Muscle layer of duodenum (tissue), 2 donors: ENCODE data around the gene FOXP4.

Experiments
- H3K27ac ChIP-seq: one replicate; pipeline ENCODE4 v1.7.0; 2013; ENCODE audit warnings: mild to moderate bottlenecking, low read length
- H3K27me3 ChIP-seq: one replicate; pipeline ENCODE4 v1.7.0; 2013; ENCODE audit warnings: low read depth, mild to moderate bottlenecking, control low read depth, low read length
- H3K36me3 ChIP-seq, 2 donors: one replicate each; pipeline ENCODE4 v1.7.0; 2013; ENCODE audit warnings: low read length in 2 of 2, control low read depth in 1 of 2, mild to moderate bottlenecking in 1 of 2; ENCODE audit not compliant: insufficient read depth in 2 of 2, control insufficient read depth in 1 of 2
- H3K4me1 ChIP-seq, 2 donors: one replicate each; pipeline ENCODE4 v1.7.0; 2013; ENCODE audit warnings: low read length in 2 of 2, mild to moderate bottlenecking in 2 of 2, control low read depth in 1 of 2, moderate library complexity in 1 of 2; ENCODE audit not compliant: insufficient read depth in 2 of 2, control insufficient read depth in 1 of 2
- H3K4me3 ChIP-seq, 2 donors: one replicate each; pipeline ENCODE4 v1.7.0; 2013; ENCODE audit warnings: low read length in 2 of 2, low read depth in 1 of 2, mild to moderate bottlenecking in 1 of 2
- H3K9me3 ChIP-seq, 2 donors: one replicate each; pipeline ENCODE4 v1.7.0; 2013; ENCODE audit warnings: low read length in 2 of 2, control low read depth in 1 of 2, mild to moderate bottlenecking in 1 of 2; ENCODE audit not compliant: control insufficient read depth in 1 of 2
- donor health status: healthy.

FOXP4 gene

DNA sequence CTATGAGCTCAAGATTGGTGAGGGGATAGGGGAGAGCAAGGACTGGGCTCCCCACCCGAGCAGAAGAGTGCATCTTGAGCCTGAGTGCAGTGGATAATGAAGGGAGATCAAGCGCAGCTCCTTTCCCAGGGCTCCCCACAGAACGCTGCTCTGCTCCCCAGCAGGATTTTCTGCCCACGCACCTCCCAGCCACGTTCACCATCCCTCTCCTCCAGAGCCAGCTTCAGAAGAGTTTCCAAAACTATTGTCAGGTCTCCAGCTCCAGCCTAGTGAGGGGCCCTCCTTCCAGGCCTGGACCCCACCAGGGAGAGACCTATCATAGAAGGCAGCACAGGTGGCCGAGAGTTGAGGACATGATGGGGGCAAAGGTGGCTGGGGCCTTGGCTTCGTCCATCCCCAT lies 34.5 kb downstream of the FOXP4 start:
- no peak overlapping the region for H3K27ac ChIP-seq
- H3K27me3 ChIP-seq, result no peaks in the 10 kb centered on the region
- H3K36me3 ChIP-seq, result peaks cover 0 to 16% of the 10 kb centered on the region in 2 donors
- H3K4me1 ChIP-seq, result peaks cover 24 to 34% of the 10 kb centered on the region in 2 donors
- no peaks in the 10 kb centered on the region for H3K9me3 ChIP-seq
- no peak overlapping the region for H3K4me3 ChIP-seq

DNA sequence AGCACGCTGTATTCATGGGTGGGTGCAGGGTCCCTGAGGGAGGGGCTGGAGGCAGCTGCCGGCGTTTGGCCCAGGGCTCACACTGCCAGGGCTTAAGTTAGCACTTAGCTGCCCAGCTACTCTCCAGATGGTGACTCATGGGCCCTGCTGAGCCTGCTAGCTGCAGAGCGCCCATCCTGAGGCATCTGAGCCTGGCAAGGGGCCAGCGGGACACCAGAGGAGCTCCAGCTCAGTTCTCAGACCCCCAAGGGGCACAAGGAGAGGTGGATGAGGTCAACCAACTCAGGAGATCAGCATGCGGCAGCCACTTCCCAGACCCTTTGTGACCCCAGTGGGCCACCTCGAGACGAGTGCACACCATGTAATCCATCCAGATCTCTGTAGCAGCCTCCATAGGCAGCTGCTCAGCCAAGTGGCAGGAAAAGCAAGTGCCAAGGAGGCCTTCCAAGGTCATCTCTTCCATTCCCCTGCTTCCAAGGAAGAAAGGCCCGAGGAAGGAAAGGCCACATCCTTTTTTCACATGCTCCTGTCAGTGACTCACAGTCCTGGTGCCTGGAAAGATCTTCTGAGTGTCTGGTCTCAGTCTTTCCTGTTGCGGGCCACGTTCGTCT lies 35.3 kb downstream of the FOXP4 start:
- no peak overlapping the region for H3K4me3 ChIP-seq
- no peak overlapping the region for H3K27ac ChIP-seq
- peaks cover 0 to 17% of the 10 kb centered on the region in 2 donors for H3K36me3 ChIP-seq
- no peaks in the 10 kb centered on the region for H3K27me3 ChIP-seq
- H3K9me3 ChIP-seq, result no peaks in the 10 kb centered on the region
- H3K4me1 ChIP-seq, result peaks cover 24 to 37% of the 10 kb centered on the region in 2 donors

GRCh38 chr6:41582540-41582939 lies 36.4 kb downstream of the FOXP4 start:
- Histone ChIP-seq H3K27ac (no peak overlapping the region), H3K27me3 (no peaks in the 10 kb centered on the region), H3K4me3 (no peak overlapping the region), H3K4me1 (peaks cover 21 to 46% of the 10 kb centered on the region in 2 donors), H3K9me3 (no peaks in the 10 kb centered on the region), H3K36me3 (peaks cover 0 to 17% of the 10 kb centered on the region in 2 donors)

DNA sequence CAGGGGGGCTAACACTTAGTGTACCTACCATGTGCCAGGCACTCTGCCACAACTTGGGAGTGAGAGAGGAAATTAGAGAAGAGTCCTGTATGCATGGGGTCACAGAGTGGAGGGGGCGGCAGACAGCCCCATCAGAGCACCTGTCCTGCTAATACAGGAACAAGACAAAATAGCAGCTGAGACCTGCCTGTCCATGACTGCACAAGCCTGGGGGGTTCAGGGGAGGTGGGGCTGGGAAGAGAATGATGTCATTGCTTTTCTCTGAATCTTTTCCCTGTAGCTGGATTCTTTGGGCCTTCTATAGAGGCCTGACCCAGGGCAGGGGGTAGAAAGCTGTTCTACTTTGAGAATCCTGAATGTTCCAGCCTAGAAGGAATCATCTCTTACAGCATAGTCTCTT lies 37.4 kb downstream of the FOXP4 start:
- Histone ChIP-seq H3K4me3 (no peak overlapping the region), H3K27ac (no peak overlapping the region), H3K9me3 (no peaks in the 10 kb centered on the region), H3K36me3 (peaks cover 4 to 17% of the 10 kb centered on the region in 2 donors), H3K27me3 (no peaks in the 10 kb centered on the region), H3K4me1 (peaks cover 13 to 38% of the 10 kb centered on the region in 2 donors)

GRCh38 chr6:41584205-41584604 lies 38.0 kb downstream of the FOXP4 start:
- peaks cover 6 to 17% of the 10 kb centered on the region in 2 donors for H3K36me3 ChIP-seq
- H3K4me1 ChIP-seq, result peaks cover 8 to 32% of the 10 kb centered on the region in 2 donors
- no peaks in the 10 kb centered on the region for H3K27me3 ChIP-seq
- H3K27ac ChIP-seq, result no peak overlapping the region
- H3K9me3 ChIP-seq, result no peaks in the 10 kb centered on the region
- no peak overlapping the region for H3K4me3 ChIP-seq

- Histone ChIP-seq H3K27me3 (no peaks in the 10 kb centered on the region), H3K4me3 (no peak overlapping the region), H3K9me3 (no peaks in the 10 kb centered on the region), H3K36me3 (peaks cover 6 to 21% of the 10 kb centered on the region in 2 donors), H3K4me1 (peaks cover 8 to 30% of the 10 kb centered on the region in 2 donors), H3K27ac (no peak overlapping the region)
These were observed 38.6 kb downstream of the FOXP4 start for GRCh38 chr6:41584668-41585205.

DNA sequence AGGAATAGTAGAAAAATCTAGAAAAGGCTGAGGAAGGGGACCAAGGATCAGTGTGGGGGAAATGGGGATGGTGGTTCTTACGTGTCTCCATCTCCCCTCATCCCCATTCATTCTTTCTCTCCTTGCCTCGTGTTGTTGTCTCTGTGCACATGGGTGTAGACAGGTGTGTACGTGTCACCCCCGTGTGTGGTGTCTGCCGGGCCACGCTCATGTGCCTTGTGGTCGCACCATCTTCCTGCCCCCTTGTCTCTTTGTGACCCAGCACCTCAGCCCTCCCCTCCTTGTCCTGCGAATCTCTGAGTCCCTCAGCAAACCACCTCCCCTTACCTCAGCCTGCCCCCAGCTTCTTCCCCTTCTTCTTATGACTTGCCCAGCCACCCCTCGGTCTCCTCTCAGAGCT lies 39.4 kb downstream of the FOXP4 start:
- Histone ChIP-seq H3K4me3 (no peak overlapping the region), H3K4me1 (peaks cover 6 to 29% of the 10 kb centered on the region in 2 donors), H3K9me3 (no peaks in the 10 kb centered on the region), H3K36me3 (peaks cover 6 to 24% of the 10 kb centered on the region in 2 donors), H3K27me3 (no peaks in the 10 kb centered on the region), H3K27ac (no peak overlapping the region)

- no peaks in the 10 kb centered on the region for H3K9me3 ChIP-seq
- H3K27ac ChIP-seq, result no peak overlapping the region
- H3K27me3 ChIP-seq, result no peaks in the 10 kb centered on the region
- no peak overlapping the region for H3K4me3 ChIP-seq
- peaks cover 6 to 31% of the 10 kb centered on the region in 2 donors for H3K36me3 ChIP-seq
- H3K4me1 ChIP-seq, result peaks cover 0 to 21% of the 10 kb centered on the region in 2 donors
These were observed 40.2 kb downstream of the FOXP4 start for GRCh38 chr6:41586252-41587007.

GRCh38 chr6:41587131-41587879 lies 41.1 kb downstream of the FOXP4 start:
- H3K4me1 ChIP-seq, result peaks cover 0 to 15% of the 10 kb centered on the region in 2 donors
- no peaks in the 10 kb centered on the region for H3K9me3 ChIP-seq
- H3K27me3 ChIP-seq, result no peaks in the 10 kb centered on the region
- peaks cover 8 to 31% of the 10 kb centered on the region in 2 donors for H3K36me3 ChIP-seq
- no peak overlapping the region for H3K4me3 ChIP-seq
- no peak overlapping the region for H3K27ac ChIP-seq

- Histone ChIP-seq H3K9me3 (no peaks in the 10 kb centered on the region), H3K4me3 (no peak overlapping the region), H3K27ac (no peak overlapping the region), H3K4me1 (peaks cover 0 to 15% of the 10 kb centered on the region in 2 donors), H3K27me3 (no peaks in the 10 kb centered on the region), H3K36me3 (peaks cover 9 to 36% of the 10 kb centered on the region in 2 donors)
These were observed 41.9 kb downstream of the FOXP4 start for GRCh38 chr6:41588111-41588510.

GRCh38 chr6:41589223-41589622 lies 43.0 kb downstream of the FOXP4 start:
- H3K4me3 ChIP-seq, result no peak overlapping the region
- H3K36me3 ChIP-seq, result peaks cover 9 to 35% of the 10 kb centered on the region in 2 donors
- H3K27me3 ChIP-seq, result no peaks in the 10 kb centered on the region
- peaks cover 0 to 15% of the 10 kb centered on the region in 2 donors for H3K4me1 ChIP-seq
- no peaks in the 10 kb centered on the region for H3K9me3 ChIP-seq
- no peak overlapping the region for H3K27ac ChIP-seq
